ELF-1 (cell line): ENCODE data around the gene AOC1.
"Not testable (repeated sequence)": the region's sequence is repeated elsewhere in the genome, so short reads cannot be mapped to it uniquely, and the experiment has no call there.

Experiments used
- DNase-seq: peaks from one replicate; pipeline ENCODE4 v3.0.0-alpha.2; 2016; ENCODE audit warnings: low read depth, low spot score

Gene AOC1

GRCh38 chr7:150896562-150897209 is 44.4 kb downstream of the AOC1 start:
- no peak for DNase-seq

GRCh38 chr7:150897502-150898474 is 45.5 kb downstream of the AOC1 start:
- no peak for DNase-seq

- peak; percentile 93 for DNase-seq
Measured at GRCh38 chr7:150898475-150899011, 46.2 kb downstream of the AOC1 start.

- DNase-seq = no peak
Measured at GRCh38 chr7:150900675-150901074, 48.4 kb downstream of the AOC1 start.

GRCh38 chr7:150901160-150902035 is 49.1 kb downstream of the AOC1 start:
- peak; percentile 44 for DNase-seq

- no peak for DNase-seq
Measured at GRCh38 chr7:150902078-150903033, 50.0 kb downstream of the AOC1 start.

GRCh38 chr7:150903606-150904005 is 51.3 kb downstream of the AOC1 start:
- no peak for DNase-seq

- no peak for DNase-seq
Measured at GRCh38 chr7:150904011-150904909, 51.9 kb downstream of the AOC1 start.

- no peak for DNase-seq
Measured at GRCh38 chr7:150908173-150908572, 55.9 kb downstream of the AOC1 start.

- DNase-seq = no peak
Measured at GRCh38 chr7:150909200-150909995, 57.1 kb downstream of the AOC1 start.

- not testable (repeated sequence) for DNase-seq
Measured at GRCh38 chr7:150910305-150910995, 58.1 kb downstream of the AOC1 start.

GRCh38 chr7:150910996-150911422 is 58.7 kb downstream of the AOC1 start:
- no peak for DNase-seq
